ENCODE measurements around the gene ACSF3. TPM values are rescaled to one million over a fixed set of nuclear protein-coding genes. Genes with fewer than 3 reads are reported as not detected.

The ACSF3 gene
- total RNA-seq, 4 donors from 2014 or later = 29.9 to 48.0 (median 40.3) TPM

GRCh38 chr16:89102041-89102471 is 8.4 kb downstream of the ACSF3 start:
- Histone ChIP-seq H3K27me3 (no peaks in the 10 kb centered on the region), H3K4me3 (no peak overlapping the region), H3K36me3 (peaks cover 0 to 82% (median 26%) of the 10 kb centered on the region in 3 donors), H3K9me3 (no peaks in the 10 kb centered on the region), H3K27ac (no peak overlapping the region), H3K4me1 (peaks cover 0 to 21% (median 9%) of the 10 kb centered on the region in 4 donors)
- 83 to 85% methylated on average over 9 to 12 of the region's 14 CpGs for WGBS, 2 donors
- TF ChIP-seq EP300 (IDR thresholded peaks at IDR 0.05) = no peak
- TF ChIP-seq, protein P1, sequence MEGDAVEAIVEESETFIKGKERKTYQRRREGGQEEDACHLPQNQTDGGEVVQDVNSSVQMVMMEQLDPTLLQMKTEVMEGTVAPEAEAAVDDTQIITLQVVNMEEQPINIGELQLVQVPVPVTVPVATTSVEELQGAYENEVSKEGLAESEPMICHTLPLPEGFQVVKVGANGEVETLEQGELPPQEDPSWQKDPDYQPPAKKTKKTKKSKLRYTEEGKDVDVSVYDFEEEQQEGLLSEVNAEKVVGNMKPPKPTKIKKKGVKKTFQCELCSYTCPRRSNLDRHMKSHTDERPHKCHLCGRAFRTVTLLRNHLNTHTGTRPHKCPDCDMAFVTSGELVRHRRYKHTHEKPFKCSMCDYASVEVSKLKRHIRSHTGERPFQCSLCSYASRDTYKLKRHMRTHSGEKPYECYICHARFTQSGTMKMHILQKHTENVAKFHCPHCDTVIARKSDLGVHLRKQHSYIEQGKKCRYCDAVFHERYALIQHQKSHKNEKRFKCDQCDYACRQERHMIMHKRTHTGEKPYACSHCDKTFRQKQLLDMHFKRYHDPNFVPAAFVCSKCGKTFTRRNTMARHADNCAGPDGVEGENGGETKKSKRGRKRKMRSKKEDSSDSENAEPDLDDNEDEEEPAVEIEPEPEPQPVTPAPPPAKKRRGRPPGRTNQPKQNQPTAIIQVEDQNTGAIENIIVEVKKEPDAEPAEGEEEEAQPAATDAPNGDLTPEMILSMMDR (IDR thresholded peaks at IDR 0.05) = no peak
- no peak for TF ChIP-seq POLR2A (IDR thresholded peaks at IDR 0.05)
- DNase-seq (ENCODE audit: low spot score in 2 of 2) = no peak

GRCh38 chr16:89102481-89103073 is 8.9 kb downstream of the ACSF3 start:
- H3K9me3 ChIP-seq = no peaks in the 10 kb centered on the region
- H3K4me1 ChIP-seq = peaks cover 0 to 16% (median 6%) of the 10 kb centered on the region in 4 donors
- H3K36me3 ChIP-seq = peaks cover 0 to 87% (median 26%) of the 10 kb centered on the region in 3 donors
- WGBS, 2 donors = 93 to 96% methylated on average over 27 of the region's 27 CpGs
- no peaks in the 10 kb centered on the region for H3K27me3 ChIP-seq
- TF ChIP-seq, protein P1 (IDR thresholded peaks at IDR 0.05) = no peak
- TF ChIP-seq EP300 (IDR thresholded peaks at IDR 0.05) = no peak
- TF ChIP-seq POLR2A (IDR thresholded peaks at IDR 0.05) = no peak
- no peak for DNase-seq (ENCODE audit: low spot score in 2 of 2)
- peak overlapping the region in 1 of 4 donors; percentile 17 for H3K27ac ChIP-seq
- H3K4me3 ChIP-seq = no peak overlapping the region

DNA sequence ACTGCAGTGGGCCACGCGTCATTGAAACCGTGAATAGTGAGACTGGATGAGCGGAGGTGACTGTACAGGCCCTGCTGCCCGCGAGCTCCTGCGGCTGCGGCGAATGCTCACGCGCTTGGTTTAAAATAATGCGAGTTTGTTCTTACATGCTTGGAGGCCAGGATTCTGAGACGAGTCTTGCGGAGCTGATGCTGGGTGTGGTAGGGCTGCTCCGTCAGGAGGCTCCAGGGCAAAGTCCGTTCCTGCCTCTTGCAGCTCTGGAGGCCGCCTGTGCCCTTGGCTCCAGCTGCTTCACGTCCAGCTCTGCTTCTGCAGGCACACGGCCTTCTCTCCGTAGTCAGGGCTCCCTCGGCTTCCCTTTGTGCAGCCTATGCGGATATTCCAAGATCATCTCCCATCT is 9.5 kb downstream of the ACSF3 start:
- TF ChIP-seq POLR2A (IDR thresholded peaks at IDR 0.05) = no peak
- TF ChIP-seq EP300 (IDR thresholded peaks at IDR 0.05) = no peak
- TF ChIP-seq, protein P1 (IDR thresholded peaks at IDR 0.05) = no peak
- no peaks in the 10 kb centered on the region for H3K27me3 ChIP-seq
- DNase-seq (ENCODE audit: low spot score in 2 of 2) = no peak
- WGBS, 2 donors = 92 to 94% methylated on average over 22 of the region's 22 CpGs
- H3K36me3 ChIP-seq = peaks cover 0 to 93% (median 26%) of the 10 kb centered on the region in 3 donors
- peak overlapping the region in 1 of 4 donors; percentile 17 for H3K27ac ChIP-seq
- H3K9me3 ChIP-seq = no peaks in the 10 kb centered on the region
- no peak overlapping the region for H3K4me3 ChIP-seq
- H3K4me1 ChIP-seq = peaks cover 0 to 10% (median 3%) of the 10 kb centered on the region in 4 donors

DNA sequence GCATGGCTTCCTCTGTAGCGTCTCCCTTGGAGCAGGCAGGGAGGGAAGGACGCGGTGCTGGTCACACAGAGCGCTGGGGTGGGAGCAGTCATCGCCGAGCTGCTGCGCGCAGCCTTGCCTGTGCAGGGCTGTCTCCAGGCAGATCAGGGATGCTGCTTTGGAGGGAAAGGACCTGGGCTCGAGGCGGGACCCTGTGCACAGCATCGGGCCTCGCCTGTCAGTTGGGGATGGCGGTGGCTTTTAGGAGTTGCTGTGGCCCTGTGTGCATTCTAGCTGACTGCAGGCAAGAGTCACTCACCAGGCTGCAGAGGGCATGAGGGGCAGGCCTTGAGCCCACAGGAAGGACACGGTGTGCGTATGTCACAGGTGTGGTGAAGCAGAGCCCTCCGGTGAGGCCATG is 10.1 kb downstream of the ACSF3 start:
- Histone ChIP-seq H3K27me3 (no peaks in the 10 kb centered on the region), H3K27ac (no peak overlapping the region), H3K4me3 (no peak overlapping the region), H3K36me3 (peaks cover 0 to 93% (median 26%) of the 10 kb centered on the region in 3 donors), H3K9me3 (no peaks in the 10 kb centered on the region), H3K4me1 (peaks cover 0 to 5% (median 2%) of the 10 kb centered on the region in 4 donors)
- WGBS, 2 donors = 90 to 91% methylated on average over 16 of the region's 16 CpGs
- TF ChIP-seq EP300 (IDR thresholded peaks at IDR 0.05) = no peak
- TF ChIP-seq POLR2A (IDR thresholded peaks at IDR 0.05) = no peak
- TF ChIP-seq, protein P1 (IDR thresholded peaks at IDR 0.05) = no peak
- DNase-seq (ENCODE audit: low spot score in 2 of 2) = no peak

GRCh38 chr16:89104303-89104702 is 10.7 kb downstream of the ACSF3 start:
- Histone ChIP-seq H3K27ac (no peak overlapping the region), H3K4me1 (no peaks in the 10 kb centered on the region), H3K4me3 (no peak overlapping the region), H3K36me3 (peaks cover 0 to 88% (median 26%) of the 10 kb centered on the region in 3 donors), H3K27me3 (no peaks in the 10 kb centered on the region), H3K9me3 (no peaks in the 10 kb centered on the region)
- TF ChIP-seq EP300 (IDR thresholded peaks at IDR 0.05) = no peak
- no peak for TF ChIP-seq POLR2A (IDR thresholded peaks at IDR 0.05)
- TF ChIP-seq, protein P1 (IDR thresholded peaks at IDR 0.05) = no peak
- WGBS, 2 donors = 82 to 87% methylated on average over 7 to 9 of the region's 10 CpGs
- no peak for DNase-seq (ENCODE audit: low spot score in 2 of 2)
